Gastroesophageal sphincter (tissue), 2 donors: ENCODE data around the gene CYP2C8.
"Not testable (repeated sequence)": the region's sequence is repeated elsewhere in the genome, so short reads cannot be mapped to it uniquely, and the experiment has no call there.

Source experiments
- EP300 ChIP-seq: sonication (generic); formaldehyde crosslinking; IDR thresholded peaks from one replicate; pipeline ENCODE4 v1.6.1; 2017; ENCODE audit warnings: antibody characterized with exemption, mild to moderate bottlenecking
- POLR2A ChIP-seq, 2 donors: fragments of 450-650 bp; IDR thresholded peaks; one replicate each; pipeline ENCODE4 v1.6.1; 2017; ENCODE audit warnings: antibody characterized with exemption in 2 of 2, mild to moderate bottlenecking in 2 of 2, moderate library complexity in 1 of 2

- TF ChIP-seq POLR2A (IDR thresholded peaks at IDR 0.05); EP300: not testable (repeated sequence)
These were observed 41.5 kb upstream of the CYP2C8 start for GRCh38 chr10:95110823-95111222.
